HCT116 (cell line): ENCODE measurements around the gene MRPS18C. TPM values are rescaled to one million over a fixed set of nuclear protein-coding genes. Genes with fewer than 3 reads are reported as not detected.
A peak's percentile ranks its signal among the peaks of the same experiment; 100 is the strongest.

Experiments
- ATAC-seq: fragments of 200-7000 bp; cut with Tn5 transposase; 2 replicates; pipeline ENCODE4 v1.9.1; 2020; ENCODE audit warnings: mild to moderate bottlenecking, moderate library complexity
- BruUV-seq: library from RNA; stranded (reverse); fragments of 400-500 nt; replicated peaks from 2 replicates; lab custom pipeline; 2021; lab: Mats Ljungman, UMichigan
- CTCF ChIA-PET: fragments of 300-600 bp; sonication (Branson Sonifier 250); formaldehyde crosslinking; loops from one replicate; lab custom pipeline; 2021; ENCODE audit warnings: antibody characterized with exemption; lab: Charles Lee
- POLR2A ChIA-PET: fragments of 300-600, 350-600 bp; sonication (Branson Sonifier 250); formaldehyde crosslinking; loops from one replicate; lab custom pipeline; 2021; ENCODE audit warnings: antibody characterized with exemption; lab: Charles Lee
- RAD21 ChIA-PET, 2 experiments: fragments of 300-600 bp; sonication (Branson Sonifier 250); formaldehyde crosslinking; loops; one replicate each; lab custom pipeline; 2023; ENCODE audit warnings: low total read pairs in 2 of 2; ENCODE audit not compliant: uncharacterized antibody in 2 of 2, unreplicated experiment in 2 of 2, low non-redundant PET in 1 of 2; lab: Charles Lee
- DNase-seq: peaks from one replicate; pipeline ENCODE4 v3.0.0-alpha.2; 2010; ENCODE audit warnings: low read depth, low spot score
- H2AFZ ChIP-seq: fragments of 200-600 bp; shearing (Covaris generic), sonication (generic); 2 replicates; pipeline ENCODE4 v1.6.1; 2017; ENCODE audit warnings: low read depth, mixed run types, mixed read lengths, antibody characterized with exemption, low read length; ENCODE audit not compliant: poor library complexity, severe bottlenecking
- H3K27ac ChIP-seq: 2 replicates; pipeline ENCODE4 v1.5.1; 2012; ENCODE audit warnings: low read depth, low read length
- H3K27me3 ChIP-seq: fragments of 200-600 bp; sonication (generic); 2 replicates; pipeline ENCODE4 v1.6.1; 2016; ENCODE audit warnings: mixed run types, low read length, mixed read lengths; ENCODE audit not compliant: insufficient read depth
- H3K36me3 ChIP-seq, 2 experiments: fragments of 200-500 bp in 1 of 2; fragments of 200-600 bp in 1 of 2; sonication (Bioruptor generic) in 1 of 2; sonication (generic) in 1 of 2; 2 replicates each; pipeline versions ENCODE4 v1.5.1 to v1.6.1; 2014 to 2016; ENCODE audit warnings: low read length in 2 of 2, inconsistent platforms in 1 of 2, mixed read lengths in 1 of 2, mixed run types in 1 of 2; ENCODE audit not compliant: insufficient read depth in 2 of 2, control insufficient read depth in 1 of 2
- H3K4me1 ChIP-seq, 2 experiments: fragments of 200-600 bp in 1 of 2; sonication (generic) in 1 of 2; 2 replicates each; pipeline versions ENCODE4 v1.5.1 to v1.6.1; 2012 to 2017; ENCODE audit warnings: low read length in 2 of 2, inconsistent platforms in 1 of 2, mild to moderate bottlenecking in 1 of 2, mixed read lengths in 1 of 2, mixed run types in 1 of 2, moderate library complexity in 1 of 2; ENCODE audit not compliant: insufficient read depth in 2 of 2, control insufficient read depth in 1 of 2
- H3K4me2 ChIP-seq: fragments of 200-600 bp; sonication (generic); 2 replicates; pipeline ENCODE4 v1.6.1; 2017; ENCODE audit warnings: mixed run types, low read length, mixed read lengths
- H3K4me3 ChIP-seq, 2 experiments: fragments of 200-600 bp in 1 of 2; sonication (generic) in 1 of 2; replicated peaks in 1 of 2; 2 replicates each; pipeline ENCODE4 v1.5.1; 2011 to 2016; ENCODE audit warnings: low read length in 2 of 2, control low read depth in 1 of 2, low read depth in 1 of 2, mild to moderate bottlenecking in 1 of 2, mixed read lengths in 1 of 2, mixed run types in 1 of 2
- H3K79me2 ChIP-seq: fragments of 200-600 bp; sonication (generic); 2 replicates; pipeline ENCODE4 v1.6.1; 2017; ENCODE audit warnings: mild to moderate bottlenecking, mixed run types, low read length, moderate library complexity, mixed read lengths; ENCODE audit not compliant: insufficient read depth
- H3K9ac ChIP-seq: fragments of 200-600 bp; sonication (generic); 2 replicates; pipeline ENCODE4 v1.6.1; 2016; ENCODE audit warnings: low read length, mixed read lengths
- H3K9me2 ChIP-seq: fragments of 200-600 bp; sonication (generic), shearing (Covaris generic); 2 replicates; pipeline ENCODE4 v1.6.1; 2017; ENCODE audit warnings: mixed run types, mild to moderate bottlenecking, moderate library complexity; ENCODE audit not compliant: insufficient read depth
- H3K9me3 ChIP-seq, 2 experiments: fragments of 200-500 bp in 1 of 2; fragments of 200-600 bp in 1 of 2; sonication (Bioruptor generic) in 1 of 2; sonication (generic) in 1 of 2; 2 replicates each; pipeline ENCODE4 v1.6.1; 2014 to 2017; ENCODE audit warnings: low read length in 2 of 2, mixed read lengths in 2 of 2, inconsistent platforms in 1 of 2, low read depth in 1 of 2, mild to moderate bottlenecking in 1 of 2, mixed run types in 1 of 2, moderate library complexity in 1 of 2; ENCODE audit not compliant: control insufficient read depth in 1 of 2, insufficient read depth in 1 of 2
- H4K20me1 ChIP-seq: fragments of 200-600 bp; sonication (generic), shearing (Covaris generic); 2 replicates; pipeline ENCODE4 v1.6.1; 2017; ENCODE audit warnings: mixed run types, mild to moderate bottlenecking, moderate library complexity; ENCODE audit not compliant: insufficient read depth
- CBX3 ChIP-seq: IDR thresholded peaks from 2 replicates; pipeline ENCODE4 v1.6.1; 2012; ENCODE audit warnings: low read depth
- CEBPB ChIP-seq: IDR thresholded peaks from 2 replicates; pipeline ENCODE4 v1.6.1; 2012; ENCODE audit warnings: low read depth
- EGR1 ChIP-seq: IDR thresholded peaks from 2 replicates; pipeline ENCODE4 v1.6.1; 2012; ENCODE audit warnings: low read depth
- ELF1 ChIP-seq: IDR thresholded peaks from 2 replicates; pipeline ENCODE4 v1.6.1; 2012; ENCODE audit warnings: low read depth, borderline replicate concordance
- EZH2phosphoT487 ChIP-seq: fragments of 200-600 bp; IDR thresholded peaks from 2 replicates; pipeline ENCODE4 v1.6.1; 2018; ENCODE audit warnings: antibody characterized with exemption, borderline replicate concordance
- FOSL1 ChIP-seq: IDR thresholded peaks from 2 replicates; pipeline ENCODE4 v1.6.1; 2012; ENCODE audit warnings: low read depth
- POLR2A ChIP-seq: IDR thresholded peaks from 2 replicates; pipeline ENCODE4 v1.7.0; 2011; ENCODE audit warnings: borderline replicate concordance; ENCODE audit not compliant: insufficient read depth, insufficient read length; ENCODE audit errors: extremely low read depth
- POLR2AphosphoS5 ChIP-seq: IDR thresholded peaks from 2 replicates; pipeline ENCODE4 v1.6.1; 2011; ENCODE audit warnings: mild to moderate bottlenecking, low read depth, low read length, moderate library complexity
- SP1 ChIP-seq: IDR thresholded peaks from 2 replicates; pipeline ENCODE4 v1.6.1; 2012; ENCODE audit warnings: low read depth
- SRF ChIP-seq: IDR thresholded peaks from 2 replicates; pipeline ENCODE4 v1.6.1; 2012; ENCODE audit warnings: low read depth
- TCF7L2 ChIP-seq: IDR thresholded peaks from 2 replicates; pipeline ENCODE4 v1.7.0; 2011; ENCODE audit warnings: borderline replicate concordance, inconsistent platforms; ENCODE audit not compliant: insufficient read depth, insufficient read length; ENCODE audit errors: extremely low read depth
- YY1 ChIP-seq: IDR thresholded peaks from 2 replicates; pipeline ENCODE4 v1.6.1; 2011; ENCODE audit warnings: low read length, low read depth, moderate library complexity, mild to moderate bottlenecking; ENCODE audit not compliant: insufficient replicate concordance; ENCODE audit errors: extremely low read depth
- ZFX ChIP-seq: fragments of 450-650 bp; IDR thresholded peaks from 2 replicates; pipeline ENCODE4 v1.6.1; 2017
- ZNF274 ChIP-seq: fragments of 200-500 bp; sonication (Bioruptor generic); IDR thresholded peaks from 2 replicates; pipeline ENCODE4 v1.6.1; 2014; ENCODE audit warnings: mild to moderate bottlenecking, low read depth, low read length, inconsistent platforms
- intact Hi-C: fragments of 100-400 bp; cut with micrococcal nuclease; formaldehyde crosslinking; loops from 2 replicates; pipeline ENCODE4 v1.10.0; 2022
- total RNA-seq: library from RNA; stranded (reverse); gene quantifications from one replicate; pipeline ENCODE4 v1.2.1, GENCODE V29; 2021; ENCODE audit not compliant: unreplicated experiment
- TF ChIP-seq, protein P1 (sequence below), 3 experiments: fragments of 200-600 bp in 1 of 3; sonication (generic) in 1 of 3; IDR thresholded peaks in 2 of 3; conservative IDR thresholded peaks in 1 of 3; 2 replicates each; pipeline ENCODE4 v1.5.1; 2012 to 2017; ENCODE audit warnings: low read depth in 2 of 3, low read length in 2 of 3, antibody characterized with exemption in 1 of 3, borderline replicate concordance in 1 of 3, control low read depth in 1 of 3, mild to moderate bottlenecking in 1 of 3, mixed read lengths in 1 of 3, mixed run types in 1 of 3, moderate library complexity in 1 of 3; ENCODE audit not compliant: insufficient read depth in 1 of 3
- TF ChIP-seq, protein P2 (sequence below): IDR thresholded peaks from 2 replicates; pipeline ENCODE4 v1.6.1; 2012; ENCODE audit warnings: low read depth
- TF ChIP-seq, protein P3 (sequence below): IDR thresholded peaks from 2 replicates; pipeline ENCODE4 v1.6.1; 2012

MRPS18C gene
- total RNA-seq, 1 experiment from 2014 or later, result 59.1 TPM

DNA sequence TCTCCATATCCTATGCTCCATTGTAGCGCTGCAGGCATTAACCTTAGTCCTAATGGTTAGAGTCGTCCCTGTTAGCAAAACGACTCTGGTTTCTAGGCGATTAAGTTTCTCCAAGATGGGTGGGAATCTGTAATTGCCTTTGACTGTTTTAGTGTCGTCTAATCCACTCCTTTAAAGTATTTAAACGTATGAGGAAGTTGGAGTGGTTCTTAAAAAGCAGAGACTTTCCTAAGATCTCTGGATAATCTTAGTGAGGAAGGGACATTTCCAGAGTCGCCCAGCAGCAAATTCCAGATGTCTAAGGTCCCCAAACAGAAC, 285 bp downstream of the MRPS18C start:
- DNase-seq, result no peak
- H3K4me1 ChIP-seq, result peaks cover 10 to 15% of the 10 kb centered on the region in 2 experiments; a peak in 3 of 4 replicates
- H4K20me1 ChIP-seq, result no peaks in the 10 kb centered on the region
- H3K4me3 ChIP-seq, result peak overlapping the region; percentile 90 to 94
- no peaks in the 10 kb centered on the region for H3K9me3 ChIP-seq
- TF ChIP-seq, protein P1, sequence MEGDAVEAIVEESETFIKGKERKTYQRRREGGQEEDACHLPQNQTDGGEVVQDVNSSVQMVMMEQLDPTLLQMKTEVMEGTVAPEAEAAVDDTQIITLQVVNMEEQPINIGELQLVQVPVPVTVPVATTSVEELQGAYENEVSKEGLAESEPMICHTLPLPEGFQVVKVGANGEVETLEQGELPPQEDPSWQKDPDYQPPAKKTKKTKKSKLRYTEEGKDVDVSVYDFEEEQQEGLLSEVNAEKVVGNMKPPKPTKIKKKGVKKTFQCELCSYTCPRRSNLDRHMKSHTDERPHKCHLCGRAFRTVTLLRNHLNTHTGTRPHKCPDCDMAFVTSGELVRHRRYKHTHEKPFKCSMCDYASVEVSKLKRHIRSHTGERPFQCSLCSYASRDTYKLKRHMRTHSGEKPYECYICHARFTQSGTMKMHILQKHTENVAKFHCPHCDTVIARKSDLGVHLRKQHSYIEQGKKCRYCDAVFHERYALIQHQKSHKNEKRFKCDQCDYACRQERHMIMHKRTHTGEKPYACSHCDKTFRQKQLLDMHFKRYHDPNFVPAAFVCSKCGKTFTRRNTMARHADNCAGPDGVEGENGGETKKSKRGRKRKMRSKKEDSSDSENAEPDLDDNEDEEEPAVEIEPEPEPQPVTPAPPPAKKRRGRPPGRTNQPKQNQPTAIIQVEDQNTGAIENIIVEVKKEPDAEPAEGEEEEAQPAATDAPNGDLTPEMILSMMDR (IDR thresholded peaks at IDR 0.05 in 2 of 3, conservative IDR thresholded peaks at IDR 0.05 in 1 of 3; ENCODE audit: borderline replicate concordance in 1 of 3, insufficient read depth in 1 of 3, low read depth in 2 of 3, low read length in 2 of 3), result no peak
- peak; percentile 40; the same call in 1 of the 2 replicates for TF ChIP-seq EGR1
- no peak overlapping the region; the same call in 1 of the 2 replicates for H3K27ac ChIP-seq
- RAD21 ChIA-PET, result no interaction called here
- ATAC-seq, result no peak
- H3K4me2 ChIP-seq, result peak overlapping the region; percentile 80
- no peaks in the 10 kb centered on the region for H3K9me2 ChIP-seq
- peaks cover 53% of the 10 kb centered on the region for H3K79me2 ChIP-seq
- peak overlapping the region; percentile 84 for H3K9ac ChIP-seq
- POLR2A ChIA-PET, result no interaction called here
- intact Hi-C loops, result no loop called here
- H2AFZ ChIP-seq, result peak overlapping the region; percentile 75
- H3K27me3 ChIP-seq, result no peaks in the 10 kb centered on the region
- peaks cover 20 to 28% of the 10 kb centered on the region in 2 experiments for H3K36me3 ChIP-seq
- BruUV-seq, result TSS peak; percentile 79
- CTCF ChIA-PET, result interaction anchor here (1.7 kb wide), 1 partner anchor 172 kb away, joined by 4 read pairs; the partner anchor contains the start of gene COQ2

DNA sequence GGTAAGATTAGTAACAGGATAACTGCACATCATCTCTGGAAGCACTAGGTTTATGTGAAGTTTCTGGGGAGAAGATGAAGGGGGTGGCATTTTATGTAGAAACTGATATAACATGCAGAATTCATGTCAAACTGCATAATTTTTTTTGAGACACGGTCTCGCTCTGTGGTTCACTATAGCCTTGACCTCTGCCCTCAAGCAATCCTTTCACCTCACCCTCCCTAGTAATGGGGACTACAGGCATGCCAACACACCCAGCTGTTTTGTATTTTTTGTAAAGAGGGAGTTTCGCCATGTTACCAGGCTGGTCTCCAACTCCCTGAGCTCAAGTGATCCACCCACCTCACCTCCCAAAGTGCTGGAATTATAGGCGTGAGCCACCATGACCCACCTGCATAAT, 17.6 kb downstream of the MRPS18C start:
- Histone ChIP-seq H3K27me3 (no peaks in the 10 kb centered on the region), H3K27ac (no peak overlapping the region), H3K4me3 (no peak overlapping the region), H3K9ac (no peak overlapping the region), H3K36me3 (no peaks in the 10 kb centered on the region), H2AFZ (no peak overlapping the region), H3K4me1 (no peaks in the 10 kb centered on the region), H3K4me2 (no peak overlapping the region), H3K79me2 (no peaks in the 10 kb centered on the region), H3K9me2 (no peaks in the 10 kb centered on the region), H3K9me3 (no peaks in the 10 kb centered on the region), H4K20me1 (no peaks in the 10 kb centered on the region)
- ChIA-PET RAD21 (no interaction called here), CTCF (no interaction called here), POLR2A (no interaction called here)
- intact Hi-C loops, result no loop called here
- no TSS peak for BruUV-seq
- ATAC-seq (no peak), DNase-seq (no peak)
- TF ChIP-seq ZFX, result no peak
- TF ChIP-seq ZNF274, result no peak
- TF ChIP-seq, protein P2, sequence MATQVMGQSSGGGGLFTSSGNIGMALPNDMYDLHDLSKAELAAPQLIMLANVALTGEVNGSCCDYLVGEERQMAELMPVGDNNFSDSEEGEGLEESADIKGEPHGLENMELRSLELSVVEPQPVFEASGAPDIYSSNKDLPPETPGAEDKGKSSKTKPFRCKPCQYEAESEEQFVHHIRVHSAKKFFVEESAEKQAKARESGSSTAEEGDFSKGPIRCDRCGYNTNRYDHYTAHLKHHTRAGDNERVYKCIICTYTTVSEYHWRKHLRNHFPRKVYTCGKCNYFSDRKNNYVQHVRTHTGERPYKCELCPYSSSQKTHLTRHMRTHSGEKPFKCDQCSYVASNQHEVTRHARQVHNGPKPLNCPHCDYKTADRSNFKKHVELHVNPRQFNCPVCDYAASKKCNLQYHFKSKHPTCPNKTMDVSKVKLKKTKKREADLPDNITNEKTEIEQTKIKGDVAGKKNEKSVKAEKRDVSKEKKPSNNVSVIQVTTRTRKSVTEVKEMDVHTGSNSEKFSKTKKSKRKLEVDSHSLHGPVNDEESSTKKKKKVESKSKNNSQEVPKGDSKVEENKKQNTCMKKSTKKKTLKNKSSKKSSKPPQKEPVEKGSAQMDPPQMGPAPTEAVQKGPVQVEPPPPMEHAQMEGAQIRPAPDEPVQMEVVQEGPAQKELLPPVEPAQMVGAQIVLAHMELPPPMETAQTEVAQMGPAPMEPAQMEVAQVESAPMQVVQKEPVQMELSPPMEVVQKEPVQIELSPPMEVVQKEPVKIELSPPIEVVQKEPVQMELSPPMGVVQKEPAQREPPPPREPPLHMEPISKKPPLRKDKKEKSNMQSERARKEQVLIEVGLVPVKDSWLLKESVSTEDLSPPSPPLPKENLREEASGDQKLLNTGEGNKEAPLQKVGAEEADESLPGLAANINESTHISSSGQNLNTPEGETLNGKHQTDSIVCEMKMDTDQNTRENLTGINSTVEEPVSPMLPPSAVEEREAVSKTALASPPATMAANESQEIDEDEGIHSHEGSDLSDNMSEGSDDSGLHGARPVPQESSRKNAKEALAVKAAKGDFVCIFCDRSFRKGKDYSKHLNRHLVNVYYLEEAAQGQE, result no peak
- no peak for TF ChIP-seq EGR1
- no peak for TF ChIP-seq SP1
- no peak for TF ChIP-seq EZH2phosphoT487
- TF ChIP-seq TCF7L2, result no peak
- no peak for TF ChIP-seq FOSL1
- no peak for TF ChIP-seq SRF
- no peak for TF ChIP-seq POLR2A
- no peak for TF ChIP-seq POLR2AphosphoS5
- no peak for TF ChIP-seq CBX3
- no peak for TF ChIP-seq YY1
- no peak for TF ChIP-seq ELF1
- no peak for TF ChIP-seq CEBPB
- TF ChIP-seq, protein P3, sequence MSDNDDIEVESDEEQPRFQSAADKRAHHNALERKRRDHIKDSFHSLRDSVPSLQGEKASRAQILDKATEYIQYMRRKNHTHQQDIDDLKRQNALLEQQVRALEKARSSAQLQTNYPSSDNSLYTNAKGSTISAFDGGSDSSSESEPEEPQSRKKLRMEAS, result no peak
